Upper lobe of left lung (tissue), 6 donors: ENCODE results near the gene TREX2. TPM values are rescaled to one million over a fixed set of nuclear protein-coding genes. Genes with fewer than 3 reads are reported as not detected.
"Not testable (repeated sequence)": the region's sequence is repeated elsewhere in the genome, so short reads cannot be mapped to it uniquely, and the experiment has no call there.

ENCODE experiments used
- ATAC-seq, 2 donors: fragments of 200-7000 bp; cut with Tn5 transposase; one replicate each; pipeline ENCODE4 v1.9.1; 2022; ENCODE audit warnings: mild to moderate bottlenecking in 2 of 2, moderate library complexity in 2 of 2; ENCODE audit not compliant: low FRiP score in 2 of 2
- DNase-seq, 2 donors: peaks; one replicate each; pipeline ENCODE4 v3.0.0-alpha.2; 2019 to 2020
- H3K27ac ChIP-seq, 4 donors: fragments of 200-600 bp; sonication (generic); one replicate each; pipeline ENCODE4 v1.5.1; 2016 to 2019
- H3K27me3 ChIP-seq, 4 donors: fragments of 200-600 bp; sonication (generic); one replicate each; pipeline ENCODE4 v1.5.1; 2017 to 2019
- H3K36me3 ChIP-seq, 4 donors: fragments of 200-600 bp; sonication (generic); one replicate each; pipeline ENCODE4 v1.5.1; 2016 to 2019
- H3K4me1 ChIP-seq, 4 donors: fragments of 200-600 bp; sonication (generic); one replicate each; pipeline ENCODE4 v1.5.1; 2018 to 2019
- H3K4me3 ChIP-seq, 4 donors: fragments of 200-600 bp; sonication (generic); one replicate each; pipeline ENCODE4 v1.5.1; 2017 to 2019; ENCODE audit warnings: mild to moderate bottlenecking in 2 of 4, moderate library complexity in 1 of 4
- H3K9me3 ChIP-seq, 4 donors: fragments of 200-600 bp; sonication (generic); one replicate each; pipeline ENCODE4 v1.5.1; 2018 to 2019
- EP300 ChIP-seq, 4 donors: sonication (generic); formaldehyde crosslinking; IDR thresholded peaks; one replicate each; pipeline ENCODE4 v1.5.1; 2017; ENCODE audit warnings: antibody characterized with exemption in 4 of 4, control low read depth in 2 of 4
- POLR2A ChIP-seq, 4 donors: fragments of 450-650 bp; IDR thresholded peaks; one replicate each; pipeline ENCODE4 v1.5.1; 2016 to 2017; ENCODE audit warnings: antibody characterized with exemption in 4 of 4, mild to moderate bottlenecking in 2 of 4
- POLR2AphosphoS5 ChIP-seq, 2 donors: sonication (generic); formaldehyde crosslinking; IDR thresholded peaks; one replicate each; pipeline ENCODE4 v1.5.1; 2017; ENCODE audit warnings: antibody characterized with exemption in 2 of 2
- WGBS, 2 donors: methylation state at CpG; one replicate each; pipeline ENCODE4 v1.1.5; 2017 to 2018; 5-methylcytosine and 5-hydroxymethylcytosine counted together
- total RNA-seq, 6 donors: library from RNA; depleted of rRNA in 4 of 6; stranded (reverse); fragments of >200 nt in 4 of 6; gene quantifications; one replicate each; pipeline versions ENCODE4 v1.1.0 to v1.2.1, GENCODE V29; 2016 to 2021
- TF ChIP-seq, protein P1 (sequence below), 6 experiments: fragments of 450-650 bp in 4 of 6; fragments of 200-600 bp in 2 of 6; sonication (generic) in 2 of 6; IDR thresholded peaks; one replicate each; pipeline ENCODE4 v1.5.1; 2016 to 2019; ENCODE audit warnings: antibody characterized with exemption in 6 of 6
- donor health status: DM: no; HTN: no; CAD: no; lungs with moderate emphysema.
- donor health status: DM: no; HTN: yes; CAD: no; lungs with severe emphysema.

Gene TREX2
- total RNA-seq, 6 donors from 2014 or later, result 0.97 to 7.3 (median 2.8) TPM

DNA sequence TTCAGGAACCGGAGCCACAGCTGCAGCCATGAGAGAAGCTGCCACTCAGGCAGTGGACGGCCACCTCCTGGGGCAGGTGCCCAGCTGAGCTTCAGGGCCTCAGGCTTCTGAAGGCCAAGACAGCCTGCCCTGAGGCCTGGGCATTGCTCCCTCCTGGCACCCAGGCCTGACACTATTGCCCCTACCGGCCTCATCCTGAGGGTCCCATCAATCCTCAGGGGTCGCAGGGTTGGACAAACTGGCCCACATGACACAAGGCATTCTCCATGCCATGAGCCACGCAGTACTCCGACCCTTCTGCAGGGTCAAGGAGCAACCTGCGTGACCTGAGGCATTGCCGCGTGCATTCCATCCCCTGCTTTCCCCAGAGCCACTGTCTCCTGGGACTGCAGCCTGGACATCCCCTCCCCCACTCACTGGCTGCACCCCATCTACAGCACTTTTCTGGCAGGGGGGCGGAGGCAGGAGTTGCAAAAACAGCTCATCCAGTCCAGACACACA is 37.6 kb downstream of the TREX2 start:
- WGBS, 2 donors, result 73 to 100% methylated on average over 1 to 10 of the region's 10 CpGs
- Histone ChIP-seq H3K27me3 (no peaks in the 10 kb centered on the region), H3K4me1 (peaks cover 0 to 10% (median 3%) of the 10 kb centered on the region in 4 donors), H3K36me3 (no peaks in the 10 kb centered on the region), H3K9me3 (no peaks in the 10 kb centered on the region), H3K4me3 (no peak overlapping the region), H3K27ac (no peak overlapping the region)
- ATAC-seq, result no peak
- TF ChIP-seq POLR2A (IDR thresholded peaks at IDR 0.05) (no peak), POLR2AphosphoS5 (IDR thresholded peaks at IDR 0.05) (no peak), EP300 (IDR thresholded peaks at IDR 0.05) (no peak)
- TF ChIP-seq, protein P1, sequence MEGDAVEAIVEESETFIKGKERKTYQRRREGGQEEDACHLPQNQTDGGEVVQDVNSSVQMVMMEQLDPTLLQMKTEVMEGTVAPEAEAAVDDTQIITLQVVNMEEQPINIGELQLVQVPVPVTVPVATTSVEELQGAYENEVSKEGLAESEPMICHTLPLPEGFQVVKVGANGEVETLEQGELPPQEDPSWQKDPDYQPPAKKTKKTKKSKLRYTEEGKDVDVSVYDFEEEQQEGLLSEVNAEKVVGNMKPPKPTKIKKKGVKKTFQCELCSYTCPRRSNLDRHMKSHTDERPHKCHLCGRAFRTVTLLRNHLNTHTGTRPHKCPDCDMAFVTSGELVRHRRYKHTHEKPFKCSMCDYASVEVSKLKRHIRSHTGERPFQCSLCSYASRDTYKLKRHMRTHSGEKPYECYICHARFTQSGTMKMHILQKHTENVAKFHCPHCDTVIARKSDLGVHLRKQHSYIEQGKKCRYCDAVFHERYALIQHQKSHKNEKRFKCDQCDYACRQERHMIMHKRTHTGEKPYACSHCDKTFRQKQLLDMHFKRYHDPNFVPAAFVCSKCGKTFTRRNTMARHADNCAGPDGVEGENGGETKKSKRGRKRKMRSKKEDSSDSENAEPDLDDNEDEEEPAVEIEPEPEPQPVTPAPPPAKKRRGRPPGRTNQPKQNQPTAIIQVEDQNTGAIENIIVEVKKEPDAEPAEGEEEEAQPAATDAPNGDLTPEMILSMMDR (IDR thresholded peaks at IDR 0.05), result no peak
- DNase-seq, result no peak

DNA sequence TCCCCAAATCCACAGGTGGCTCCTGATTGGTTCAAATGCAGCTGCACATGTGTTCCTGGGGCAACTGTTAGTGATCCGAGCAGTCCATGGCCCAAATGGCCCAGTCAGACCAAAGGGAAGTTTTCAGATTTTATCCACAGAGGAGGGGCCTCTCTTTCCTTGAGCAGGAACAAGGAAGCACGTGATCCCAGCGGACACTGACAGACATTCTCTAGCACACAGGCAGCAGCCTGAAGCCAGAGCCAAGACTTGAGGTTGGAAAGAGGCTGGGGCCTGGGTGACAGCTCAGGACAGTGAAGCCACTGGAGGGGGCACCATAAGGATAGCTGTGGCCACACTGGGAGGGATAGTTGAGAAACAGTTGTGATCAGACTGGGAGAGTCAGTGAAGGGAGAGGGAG is 38.1 kb downstream of the TREX2 start:
- Histone ChIP-seq H3K27ac (no peak overlapping the region), H3K36me3 (no peaks in the 10 kb centered on the region), H3K4me3 (no peak overlapping the region), H3K4me1 (peaks cover 0 to 6% (median 3%) of the 10 kb centered on the region in 4 donors), H3K27me3 (no peaks in the 10 kb centered on the region), H3K9me3 (no peaks in the 10 kb centered on the region)
- WGBS, 2 donors, result 62% methylated on average over 3 of the region's 3 CpGs; no CpG with 5 or more reads in 1 of the 2 donors
- no peak for ATAC-seq
- TF ChIP-seq EP300 (IDR thresholded peaks at IDR 0.05) (no peak), POLR2A (IDR thresholded peaks at IDR 0.05) (no peak), POLR2AphosphoS5 (IDR thresholded peaks at IDR 0.05) (no peak)
- TF ChIP-seq, protein P1 (IDR thresholded peaks at IDR 0.05), result no peak
- no peak for DNase-seq

DNA sequence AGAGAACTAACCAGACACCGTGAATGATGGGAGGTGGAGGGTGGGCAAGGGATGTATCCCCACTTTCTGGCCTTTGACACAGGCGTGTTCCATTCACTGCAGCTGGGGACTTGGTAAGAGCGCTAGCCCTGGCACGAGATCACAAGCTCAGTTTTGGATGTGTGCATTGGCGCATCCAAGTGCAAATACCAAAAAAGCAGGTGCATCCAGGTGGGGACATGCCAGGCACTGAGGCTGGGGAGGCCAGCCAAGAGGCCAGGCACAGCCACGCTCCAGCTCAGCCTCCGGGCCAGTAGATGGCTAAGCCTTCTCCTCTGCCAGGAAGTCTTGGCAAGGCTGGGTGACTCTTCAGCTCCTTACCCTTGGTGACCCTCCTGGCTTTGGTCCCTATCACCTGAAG is 39.0 kb downstream of the TREX2 start:
- DNase-seq (no peak), ATAC-seq (no peak)
- Histone ChIP-seq H3K4me1 (peaks cover 0 to 4% (median 2%) of the 10 kb centered on the region in 4 donors), H3K27ac (no peak overlapping the region), H3K4me3 (no peak overlapping the region), H3K9me3 (no peaks in the 10 kb centered on the region), H3K36me3 (no peaks in the 10 kb centered on the region), H3K27me3 (no peaks in the 10 kb centered on the region)
- 79 to 90% methylated on average over 5 to 6 of the region's 7 CpGs for WGBS, 2 donors
- no peak for TF ChIP-seq POLR2AphosphoS5 (IDR thresholded peaks at IDR 0.05)
- no peak for TF ChIP-seq EP300 (IDR thresholded peaks at IDR 0.05)
- no peak for TF ChIP-seq POLR2A (IDR thresholded peaks at IDR 0.05)
- TF ChIP-seq, protein P1 (IDR thresholded peaks at IDR 0.05), result no peak

DNA sequence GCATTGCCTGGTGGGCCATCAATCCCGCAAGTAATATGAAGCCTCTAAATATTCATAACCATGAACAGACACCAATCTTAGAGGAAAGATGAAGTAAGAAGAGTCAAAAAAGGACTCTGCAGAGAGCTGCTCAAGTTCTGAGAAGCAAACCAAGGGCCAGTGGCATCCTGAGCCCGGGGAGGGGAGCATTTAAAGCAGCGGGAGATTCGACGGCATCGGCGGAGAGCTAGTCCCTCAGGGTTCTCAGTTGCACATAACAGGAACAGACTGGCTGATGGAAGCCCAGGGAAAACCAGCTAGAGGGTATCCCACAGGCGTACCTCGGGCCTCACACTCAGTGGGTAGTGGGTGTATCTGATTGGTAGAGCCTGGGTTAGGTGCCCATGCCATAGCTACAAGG is 39.8 kb downstream of the TREX2 start:
- TF ChIP-seq, protein P1 (IDR thresholded peaks at IDR 0.05), result no peak
- TF ChIP-seq POLR2AphosphoS5 (IDR thresholded peaks at IDR 0.05) (no peak), POLR2A (IDR thresholded peaks at IDR 0.05) (no peak), EP300 (IDR thresholded peaks at IDR 0.05) (no peak)
- WGBS, 2 donors, result 95% methylated on average over 9 of the region's 9 CpGs; no CpG with 5 or more reads in 1 of the 2 donors
- H3K4me1 ChIP-seq, result no peaks in the 10 kb centered on the region
- no peak overlapping the region for H3K4me3 ChIP-seq
- DNase-seq (no peak), ATAC-seq (no peak)
- no peaks in the 10 kb centered on the region for H3K36me3 ChIP-seq
- H3K9me3 ChIP-seq, result peaks cover 0 to 1% (median 0%) of the 10 kb centered on the region in 4 donors
- no peak overlapping the region for H3K27ac ChIP-seq
- no peaks in the 10 kb centered on the region for H3K27me3 ChIP-seq

DNA sequence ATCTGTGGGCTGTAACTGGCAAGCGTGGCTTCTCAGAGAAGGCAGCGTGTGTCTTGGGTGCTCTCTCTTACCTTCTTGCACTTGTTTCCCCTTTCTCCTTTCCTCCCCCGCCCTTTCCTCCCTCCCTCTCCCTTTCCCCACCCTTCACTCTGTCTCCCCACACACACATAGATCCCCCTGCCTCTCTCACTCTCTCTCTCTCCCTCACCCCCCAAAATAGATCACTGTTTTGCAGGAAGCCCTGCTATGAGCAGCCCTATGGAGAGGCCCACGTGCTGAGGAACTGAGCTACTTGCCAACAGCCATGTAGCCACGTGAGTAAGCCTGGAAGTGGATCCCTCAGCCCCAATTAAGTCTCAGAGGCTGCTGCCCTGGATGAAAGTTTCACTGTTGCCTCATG is 40.4 kb downstream of the TREX2 start:
- H3K36me3 ChIP-seq, result no peaks in the 10 kb centered on the region
- no peaks in the 10 kb centered on the region for H3K4me1 ChIP-seq
- 40 to 49% methylated on average over 4 to 5 of the region's 5 CpGs for WGBS, 2 donors
- DNase-seq (no peak), ATAC-seq (no peak)
- no peak overlapping the region for H3K27ac ChIP-seq
- no peak for TF ChIP-seq POLR2AphosphoS5 (IDR thresholded peaks at IDR 0.05)
- no peak for TF ChIP-seq EP300 (IDR thresholded peaks at IDR 0.05)
- TF ChIP-seq, protein P1 (IDR thresholded peaks at IDR 0.05), result no peak
- no peak for TF ChIP-seq POLR2A (IDR thresholded peaks at IDR 0.05)
- H3K27me3 ChIP-seq, result no peaks in the 10 kb centered on the region
- H3K9me3 ChIP-seq, result peaks cover 0 to 7% (median 0%) of the 10 kb centered on the region in 4 donors
- no peak overlapping the region for H3K4me3 ChIP-seq

DNA sequence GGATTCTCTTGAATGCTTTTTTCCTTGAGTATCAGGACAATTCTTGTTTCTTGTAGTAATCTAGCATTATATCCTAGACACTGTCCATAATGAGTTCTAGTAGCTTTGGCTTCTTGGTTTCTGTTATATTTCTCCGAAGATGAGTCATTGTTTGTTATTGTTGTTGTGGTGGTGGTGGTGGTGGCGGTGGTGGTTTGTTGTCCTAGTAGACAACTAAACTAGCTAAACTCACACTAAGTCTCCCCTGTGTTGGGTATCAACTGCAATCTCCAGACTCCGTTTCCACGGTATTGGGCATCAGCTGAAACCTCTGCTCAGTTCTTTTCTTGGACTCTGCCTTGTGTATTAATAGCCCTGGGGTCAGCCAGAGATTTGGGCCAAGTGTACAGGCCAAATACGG is 41.5 kb downstream of the TREX2 start:
- not testable (repeated sequence) for H3K36me3 ChIP-seq, ATAC-seq, H3K4me1 ChIP-seq, H3K9me3 ChIP-seq, H3K27ac ChIP-seq, H3K4me3 ChIP-seq, DNase-seq, H3K27me3 ChIP-seq
- 74 to 100% methylated on average over 2 to 5 of the region's 5 CpGs for whole genome bisulfite sequencing, 2 donors
